ENCODE results near the gene ANKRD28. TPM values are rescaled to one million over a fixed set of nuclear protein-coding genes. Genes with fewer than 3 reads are reported as not detected.

The ANKRD28 gene
- total and polyA plus RNA-seq, 2 donors from 2014 or later = 9.8 to 72.4 TPM

DNA sequence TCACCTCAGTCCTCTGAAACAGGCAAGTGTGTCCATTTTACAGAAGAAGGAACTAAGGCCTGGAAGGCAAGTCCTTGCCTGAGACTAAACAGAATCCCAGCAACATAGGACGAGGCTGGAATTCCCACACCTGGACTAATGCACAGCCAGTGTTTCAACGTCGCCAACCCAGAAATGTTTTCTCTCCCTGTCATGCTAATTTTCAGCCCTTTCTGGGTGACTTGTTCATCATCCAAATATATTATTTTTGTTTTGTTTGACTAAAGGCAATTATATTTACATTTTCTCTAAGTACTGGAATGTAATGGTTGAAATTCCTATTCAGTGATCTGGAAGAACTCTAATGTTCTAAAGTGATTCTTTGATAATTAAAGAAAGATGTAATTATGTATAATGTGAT lies 144.5 kb downstream of the ANKRD28 start:
- H3K36me3 ChIP-seq (ENCODE audit: control insufficient read depth in 2 of 3, insufficient read depth in 3 of 3, low read length in 3 of 3) = no peaks in the 10 kb centered on the region
- H3K27ac ChIP-seq (ENCODE audit: low read depth in 2 of 2, low read length in 2 of 2) = no peak overlapping the region
- no peaks in the 10 kb centered on the region for H3K27me3 ChIP-seq (ENCODE audit: control insufficient read depth, insufficient read depth, low read length)
- peaks cover 0 to 13% (median 4%) of the 10 kb centered on the region in 3 donors for H3K9me3 ChIP-seq (ENCODE audit: control insufficient read depth in 2 of 3, insufficient read depth in 1 of 3, low read length in 3 of 3)
- H3K4me1 ChIP-seq (ENCODE audit: control insufficient read depth in 2 of 3, insufficient read depth in 2 of 3, low read depth in 1 of 3, low read length in 3 of 3) = no peaks in the 10 kb centered on the region
- no peak overlapping the region for H3K9ac ChIP-seq (ENCODE audit: low read length in 3 of 3)
- TF ChIP-seq, protein P1, sequence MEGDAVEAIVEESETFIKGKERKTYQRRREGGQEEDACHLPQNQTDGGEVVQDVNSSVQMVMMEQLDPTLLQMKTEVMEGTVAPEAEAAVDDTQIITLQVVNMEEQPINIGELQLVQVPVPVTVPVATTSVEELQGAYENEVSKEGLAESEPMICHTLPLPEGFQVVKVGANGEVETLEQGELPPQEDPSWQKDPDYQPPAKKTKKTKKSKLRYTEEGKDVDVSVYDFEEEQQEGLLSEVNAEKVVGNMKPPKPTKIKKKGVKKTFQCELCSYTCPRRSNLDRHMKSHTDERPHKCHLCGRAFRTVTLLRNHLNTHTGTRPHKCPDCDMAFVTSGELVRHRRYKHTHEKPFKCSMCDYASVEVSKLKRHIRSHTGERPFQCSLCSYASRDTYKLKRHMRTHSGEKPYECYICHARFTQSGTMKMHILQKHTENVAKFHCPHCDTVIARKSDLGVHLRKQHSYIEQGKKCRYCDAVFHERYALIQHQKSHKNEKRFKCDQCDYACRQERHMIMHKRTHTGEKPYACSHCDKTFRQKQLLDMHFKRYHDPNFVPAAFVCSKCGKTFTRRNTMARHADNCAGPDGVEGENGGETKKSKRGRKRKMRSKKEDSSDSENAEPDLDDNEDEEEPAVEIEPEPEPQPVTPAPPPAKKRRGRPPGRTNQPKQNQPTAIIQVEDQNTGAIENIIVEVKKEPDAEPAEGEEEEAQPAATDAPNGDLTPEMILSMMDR (IDR thresholded peaks at IDR 0.05; ENCODE audit: borderline replicate concordance, extremely low read depth, insufficient read depth) = no peak
- H3K4me3 ChIP-seq (ENCODE audit: low read length in 3 of 3) = no peak overlapping the region
- DNase-seq = no peak
- FAIRE-seq = no peak
- intact Hi-C loops (cut with DNase I) = no loop called here

DNA sequence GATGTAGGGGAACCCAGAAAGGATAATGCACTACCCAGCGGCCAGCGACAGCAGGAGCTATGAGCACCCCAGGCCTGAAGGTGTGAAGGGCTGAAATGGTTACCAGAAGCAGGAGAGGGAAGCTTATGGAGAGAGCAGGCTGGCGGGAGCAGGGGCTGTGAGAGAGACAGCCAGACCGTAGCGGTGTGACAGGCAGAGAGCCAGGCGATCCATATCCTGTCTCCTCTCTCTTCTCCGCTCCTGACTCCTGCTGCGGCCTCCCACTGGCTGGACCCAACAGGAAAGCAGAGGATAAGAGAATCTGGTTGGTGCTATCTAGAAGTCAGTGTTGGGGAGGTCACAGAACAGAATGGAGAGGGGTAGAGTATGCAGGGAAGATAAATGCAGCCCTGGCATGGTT lies 146.4 kb downstream of the ANKRD28 start:
- Histone ChIP-seq H3K9ac (ENCODE audit: low read length in 3 of 3) (no peak overlapping the region), H3K4me1 (ENCODE audit: control insufficient read depth in 2 of 3, insufficient read depth in 2 of 3, low read depth in 1 of 3, low read length in 3 of 3) (no peaks in the 10 kb centered on the region), H3K36me3 (ENCODE audit: control insufficient read depth in 2 of 3, insufficient read depth in 3 of 3, low read length in 3 of 3) (no peaks in the 10 kb centered on the region), H3K4me3 (ENCODE audit: low read length in 3 of 3) (no peak overlapping the region), H3K27me3 (ENCODE audit: control insufficient read depth, insufficient read depth, low read length) (no peaks in the 10 kb centered on the region), H3K9me3 (ENCODE audit: control insufficient read depth in 2 of 3, insufficient read depth in 1 of 3, low read length in 3 of 3) (peaks cover 0 to 4% (median 4%) of the 10 kb centered on the region in 3 donors), H3K27ac (ENCODE audit: low read depth in 2 of 2, low read length in 2 of 2) (no peak overlapping the region)
- TF ChIP-seq, protein P1 (IDR thresholded peaks at IDR 0.05; ENCODE audit: borderline replicate concordance, extremely low read depth, insufficient read depth) = no peak
- no peak for DNase-seq
- no peak for FAIRE-seq
- intact Hi-C loops (cut with DNase I) = no loop called here

DNA sequence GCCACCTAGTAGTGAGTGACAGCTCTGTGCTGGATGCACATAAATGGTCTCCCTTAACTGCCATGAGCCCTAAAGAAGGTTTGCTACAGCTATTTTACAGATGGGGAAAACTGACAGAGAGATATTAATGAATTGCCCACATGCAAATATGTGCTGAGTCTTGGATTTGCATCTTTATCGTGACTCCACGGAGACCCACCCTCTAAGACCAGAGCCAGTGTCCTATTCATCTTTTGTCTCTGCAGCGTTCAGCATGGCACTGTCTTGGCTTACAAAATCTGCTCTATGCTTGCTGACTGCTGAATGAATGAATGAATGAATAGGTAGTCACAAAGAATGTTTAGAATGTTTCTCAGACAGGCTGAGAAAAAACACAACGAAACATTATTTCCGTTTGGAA lies 147.9 kb downstream of the ANKRD28 start:
- Histone ChIP-seq H3K9ac (ENCODE audit: low read length in 3 of 3) (no peak overlapping the region), H3K27me3 (ENCODE audit: control insufficient read depth, insufficient read depth, low read length) (no peaks in the 10 kb centered on the region), H3K4me1 (ENCODE audit: control insufficient read depth in 2 of 3, insufficient read depth in 2 of 3, low read depth in 1 of 3, low read length in 3 of 3) (no peaks in the 10 kb centered on the region), H3K36me3 (ENCODE audit: control insufficient read depth in 2 of 3, insufficient read depth in 3 of 3, low read length in 3 of 3) (no peaks in the 10 kb centered on the region), H3K9me3 (ENCODE audit: control insufficient read depth in 2 of 3, insufficient read depth in 1 of 3, low read length in 3 of 3) (no peaks in the 10 kb centered on the region), H3K4me3 (ENCODE audit: low read length in 3 of 3) (no peak overlapping the region), H3K27ac (ENCODE audit: low read depth in 2 of 2, low read length in 2 of 2) (no peak overlapping the region)
- FAIRE-seq (no peak), DNase-seq (no peak)
- intact Hi-C loops (cut with DNase I) = no loop called here
- TF ChIP-seq, protein P1 (IDR thresholded peaks at IDR 0.05; ENCODE audit: borderline replicate concordance, extremely low read depth, insufficient read depth) = no peak

DNA sequence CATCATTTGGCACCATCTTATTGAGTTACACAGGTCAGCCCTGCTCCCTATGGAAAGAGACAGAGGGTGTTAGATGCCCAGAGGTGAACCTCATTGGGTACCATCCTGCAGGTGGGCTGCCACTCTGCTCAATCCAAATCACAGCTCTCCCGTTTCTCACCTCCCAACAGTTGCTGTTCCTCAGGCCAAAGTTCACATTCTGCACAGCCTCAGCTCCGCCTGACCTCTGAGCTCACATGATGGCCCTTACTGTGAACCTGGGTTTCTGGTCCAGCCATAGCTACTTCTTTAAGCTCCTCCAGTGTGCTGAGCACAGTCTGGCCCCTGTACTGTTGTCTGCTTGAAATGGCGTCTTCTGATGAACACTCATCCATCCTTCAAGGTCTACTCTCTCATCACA lies 148.4 kb downstream of the ANKRD28 start:
- H3K9ac ChIP-seq (ENCODE audit: low read length in 3 of 3) = no peak overlapping the region
- TF ChIP-seq, protein P1 (IDR thresholded peaks at IDR 0.05; ENCODE audit: borderline replicate concordance, extremely low read depth, insufficient read depth) = no peak
- intact Hi-C loops (cut with DNase I) = no loop called here
- no peak overlapping the region for H3K4me3 ChIP-seq (ENCODE audit: low read length in 3 of 3)
- no peaks in the 10 kb centered on the region for H3K27me3 ChIP-seq (ENCODE audit: control insufficient read depth, insufficient read depth, low read length)
- FAIRE-seq = no peak
- H3K9me3 ChIP-seq (ENCODE audit: control insufficient read depth in 2 of 3, insufficient read depth in 1 of 3, low read length in 3 of 3) = no peaks in the 10 kb centered on the region
- no peaks in the 10 kb centered on the region for H3K4me1 ChIP-seq (ENCODE audit: control insufficient read depth in 2 of 3, insufficient read depth in 2 of 3, low read depth in 1 of 3, low read length in 3 of 3)
- peaks cover 0 to 2% (median 1%) of the 10 kb centered on the region in 3 donors for H3K36me3 ChIP-seq (ENCODE audit: control insufficient read depth in 2 of 3, insufficient read depth in 3 of 3, low read length in 3 of 3)
- DNase-seq = no peak
- no peak overlapping the region for H3K27ac ChIP-seq (ENCODE audit: low read depth in 2 of 2, low read length in 2 of 2)

Data from kidney (tissue), 14 donors.